K562 (cell line): ENCODE data around the gene KIF19. TPM values are rescaled to one million over a fixed set of nuclear protein-coding genes. Genes with fewer than 3 reads are reported as not detected.
A peak's percentile ranks its signal among the peaks of the same experiment; 100 is the strongest.

ENCODE experiments used
- ADNP ChIP-seq: fragments of 200-800 bp; sonication (Bioruptor generic); IDR thresholded peaks from 2 replicates; pipeline ENCODE4 v1.6.1; 2016; ENCODE audit warnings: missing genetic modification characterization, missing compliant biosample characterization
- ARID1B ChIP-seq: fragments of 450-650 bp; IDR thresholded peaks from 2 replicates; pipeline ENCODE4 v1.6.1; 2016; ENCODE audit warnings: antibody characterized with exemption, mild to moderate bottlenecking, inconsistent platforms
- BRD4 ChIP-seq: fragments of 200-600 bp; sonication (generic); IDR thresholded peaks from 2 replicates; pipeline ENCODE4 v1.6.1; 2017; ENCODE audit warnings: inconsistent platforms
- CXXC5 ChIP-seq: fragments of 250-450 bp; sonication (Bioruptor Pico); IDR thresholded peaks from 2 replicates; pipeline ENCODE4 v1.8.0; 2022; ENCODE audit warnings: inconsistent platforms, mild to moderate bottlenecking, moderate library complexity
- DLX4 ChIP-seq: fragments of 250-450 bp; sonication (Bioruptor Pico); IDR thresholded peaks from 2 replicates; pipeline ENCODE4 v1.6.1; 2021; ENCODE audit warnings: mild to moderate bottlenecking
- GTF2A2 ChIP-seq: IDR thresholded peaks from 2 replicates; pipeline ENCODE4 v1.6.1; 2016; ENCODE audit warnings: mild to moderate bottlenecking, missing genetic modification characterization, missing compliant biosample characterization
- HEY1 ChIP-seq: fragments of 250-450 bp; sonication (Bioruptor Pico); IDR thresholded peaks from 2 replicates; pipeline ENCODE4 v1.5.0; 2020; ENCODE audit warnings: mild to moderate bottlenecking, moderate library complexity, borderline replicate concordance
- HIVEP1 ChIP-seq: fragments of 250-450 bp; sonication (Bioruptor Pico); IDR thresholded peaks from 2 replicates; pipeline ENCODE4 v1.4.0; 2020; ENCODE audit warnings: mild to moderate bottlenecking
- JUND ChIP-seq, 2 experiments: IDR thresholded peaks; 2 replicates in 1 of 2; 3 replicates in 1 of 2; pipeline ENCODE4 v1.6.1; 2011; ENCODE audit warnings: borderline replicate concordance in 2 of 2, low read depth in 2 of 2, low read length in 2 of 2, improper control_type of control experiment in 1 of 2, missing biosample characterization in 1 of 2, missing genetic modification characterization in 1 of 2, missing genetic modification reagents in 1 of 2
- NCOA1 ChIP-seq: fragments of 450-650 bp; IDR thresholded peaks from 2 replicates; pipeline ENCODE4 v1.6.1; 2016; ENCODE audit warnings: low read depth
- NFIC ChIP-seq: fragments of 450-650 bp; IDR thresholded peaks from 2 replicates; pipeline ENCODE4 v1.6.1; 2017; ENCODE audit warnings: mild to moderate bottlenecking, inconsistent platforms
- PHTF2 ChIP-seq: fragments of 250-450 bp; sonication (Bioruptor Pico); IDR thresholded peaks from 2 replicates; pipeline ENCODE4 v1.5.0; 2021; ENCODE audit warnings: mild to moderate bottlenecking
- SMARCC2 ChIP-seq: fragments of 450-650 bp; IDR thresholded peaks from 2 replicates; pipeline ENCODE4 v1.6.1; 2017; ENCODE audit warnings: antibody characterized with exemption, moderate library complexity, mild to moderate bottlenecking, low read depth
- SP1 ChIP-seq: sonication (generic); formaldehyde crosslinking; IDR thresholded peaks from 2 replicates; pipeline ENCODE4 v1.8.1; 2022; ENCODE audit warnings: mild to moderate bottlenecking, missing genetic modification reagents
- TAF15 ChIP-seq: fragments of 200-400 bp; formaldehyde crosslinking; IDR thresholded peaks from 2 replicates; pipeline ENCODE4 v1.6.1; 2017; ENCODE audit warnings: mild to moderate bottlenecking, low read depth, low read length, moderate library complexity
- TAL1 ChIP-seq: fragments of 450-650 bp; IDR thresholded peaks from 2 replicates; pipeline ENCODE4 v1.6.1; 2016; ENCODE audit warnings: mild to moderate bottlenecking
- TSC22D4 ChIP-seq: fragments of 450-650 bp; IDR thresholded peaks from 2 replicates; pipeline ENCODE4 v1.6.1; 2016; ENCODE audit warnings: missing genetic modification characterization, missing biosample characterization, control low read depth
- ZNF143 ChIP-seq: sonication (generic); formaldehyde crosslinking; IDR thresholded peaks from 2 replicates; pipeline ENCODE4 v1.9.0; 2022; ENCODE audit warnings: mild to moderate bottlenecking, missing genetic modification reagents
- ZNF165 ChIP-seq: fragments of 250-450 bp; sonication (Bioruptor Pico); IDR thresholded peaks from 2 replicates; pipeline ENCODE4 v1.4.0; 2020; ENCODE audit warnings: borderline replicate concordance
- ZNF584 ChIP-seq: fragments of 200-800 bp; sonication (Bioruptor generic); IDR thresholded peaks from 2 replicates; pipeline ENCODE4 v1.6.1; 2016; ENCODE audit warnings: low read depth, mild to moderate bottlenecking, missing genetic modification characterization, missing compliant biosample characterization
- ZNF766 ChIP-seq: fragments of 200-800 bp; sonication (Bioruptor generic); conservative IDR thresholded peaks from 2 replicates; pipeline ENCODE4 v1.6.1; 2016; ENCODE audit warnings: missing genetic modification characterization, missing compliant biosample characterization
- polyA plus RNA-seq, 8 experiments: library from polyadenylated mRNA; depleted of rRNA in 4 of 8; stranded (reverse) in 5 of 8; unstranded in 3 of 8; fragments of >200 nt; fragmentation: Nextera tagmentation in 2 of 8; fragmentation: Illumina TruSeq in 1 of 8; extraction: Ambion mirVana in 2 of 8; extraction: Trizol in 1 of 8; gene quantifications; 2 replicates each; pipeline versions ENCODE4 v1.2.1 to v1.2.3, GENCODE V29; 2011 to 2014; ENCODE audit warnings: inconsistent platforms in 1 of 8, missing spikeins in 1 of 8
- total RNA-seq, 7 experiments: library from RNA; depleted of rRNA in 6 of 7; stranded (reverse); fragments of >200 nt in 6 of 7; fragmentation: Illumina TruSeq in 2 of 7; extraction: Trizol in 2 of 7; gene quantifications; 2 replicates each; pipeline versions ENCODE4 v1.2.1 to v1.2.3, GENCODE V29; 2011 to 2021; ENCODE audit warnings: low replicate concordance in 1 of 7
- TF ChIP-seq, protein P1 (sequence below): fragments of 250-450 bp; sonication (Bioruptor Pico); IDR thresholded peaks from 2 replicates; pipeline ENCODE4 v1.8.0; 2021; ENCODE audit warnings: moderate library complexity, mild to moderate bottlenecking, inconsistent platforms
- TF ChIP-seq, protein P2 (sequence below): sonication (generic); formaldehyde crosslinking; IDR thresholded peaks from 2 replicates; pipeline ENCODE4 v1.8.0; 2022; ENCODE audit warnings: missing genetic modification reagents, mild to moderate bottlenecking, moderate library complexity, borderline replicate concordance
- TF ChIP-seq, protein P3 (sequence below): fragments of 250-450 bp; sonication (Bioruptor Pico); IDR thresholded peaks from 2 replicates; pipeline ENCODE4 v1.4.0; 2020

The KIF19 gene
- total and polyA plus RNA-seq, 9 of the 15 experiments (the other 6 are each of a cell fraction or from before 2014, with no cell fraction given) = 0.10 TPM; not detected in 8

DNA sequence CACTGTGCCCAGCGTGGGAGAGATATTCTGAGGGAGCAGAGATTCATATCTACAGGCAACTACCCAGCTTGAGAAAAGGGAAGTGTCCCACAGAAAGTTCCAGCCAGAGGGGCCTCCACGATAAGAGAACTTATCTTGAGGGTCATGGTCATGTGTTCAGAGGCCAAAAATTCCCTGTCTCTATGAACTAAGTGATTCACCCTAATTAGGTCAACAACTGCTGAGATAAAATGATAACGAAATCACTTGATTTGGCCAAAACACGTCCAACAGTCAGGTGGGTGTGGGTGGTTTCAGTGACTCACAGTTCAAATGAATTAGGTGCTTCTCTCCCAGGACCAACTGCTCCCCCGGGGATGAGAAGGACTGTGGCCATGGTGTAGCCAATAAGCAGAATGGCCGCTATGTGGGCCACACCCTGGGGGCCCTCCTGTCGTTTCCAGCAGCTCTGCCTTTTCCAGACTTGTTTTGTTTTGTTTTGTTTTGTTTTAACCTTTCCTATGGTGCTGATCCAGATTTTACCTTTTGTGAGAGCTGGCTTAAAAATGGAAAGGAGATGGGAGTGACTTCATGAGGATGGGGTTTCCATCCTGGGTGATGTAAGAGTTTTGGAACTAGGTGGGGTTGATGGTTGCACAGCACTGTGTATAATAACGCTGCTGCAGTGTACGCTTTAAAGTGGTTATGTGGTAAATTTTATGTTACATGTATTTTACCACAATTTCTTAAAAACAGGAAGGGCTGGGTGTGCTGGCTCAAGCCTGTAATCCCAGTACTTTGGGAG, 43.2 kb upstream of the KIF19 start (continued):
- TF ChIP-seq, protein P1, sequence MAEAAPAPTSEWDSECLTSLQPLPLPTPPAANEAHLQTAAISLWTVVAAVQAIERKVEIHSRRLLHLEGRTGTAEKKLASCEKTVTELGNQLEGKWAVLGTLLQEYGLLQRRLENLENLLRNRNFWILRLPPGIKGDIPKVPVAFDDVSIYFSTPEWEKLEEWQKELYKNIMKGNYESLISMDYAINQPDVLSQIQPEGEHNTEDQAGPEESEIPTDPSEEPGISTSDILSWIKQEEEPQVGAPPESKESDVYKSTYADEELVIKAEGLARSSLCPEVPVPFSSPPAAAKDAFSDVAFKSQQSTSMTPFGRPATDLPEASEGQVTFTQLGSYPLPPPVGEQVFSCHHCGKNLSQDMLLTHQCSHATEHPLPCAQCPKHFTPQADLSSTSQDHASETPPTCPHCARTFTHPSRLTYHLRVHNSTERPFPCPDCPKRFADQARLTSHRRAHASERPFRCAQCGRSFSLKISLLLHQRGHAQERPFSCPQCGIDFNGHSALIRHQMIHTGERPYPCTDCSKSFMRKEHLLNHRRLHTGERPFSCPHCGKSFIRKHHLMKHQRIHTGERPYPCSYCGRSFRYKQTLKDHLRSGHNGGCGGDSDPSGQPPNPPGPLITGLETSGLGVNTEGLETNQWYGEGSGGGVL (CRISPR knock-in tag) = no peak
- TF ChIP-seq, protein P2, sequence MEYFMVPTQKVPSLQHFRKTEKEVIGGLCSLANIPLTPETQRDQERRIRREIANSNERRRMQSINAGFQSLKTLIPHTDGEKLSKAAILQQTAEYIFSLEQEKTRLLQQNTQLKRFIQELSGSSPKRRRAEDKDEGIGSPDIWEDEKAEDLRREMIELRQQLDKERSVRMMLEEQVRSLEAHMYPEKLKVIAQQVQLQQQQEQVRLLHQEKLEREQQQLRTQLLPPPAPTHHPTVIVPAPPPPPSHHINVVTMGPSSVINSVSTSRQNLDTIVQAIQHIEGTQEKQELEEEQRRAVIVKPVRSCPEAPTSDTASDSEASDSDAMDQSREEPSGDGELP (CRISPR knock-in tag) = peak; percentile 43; the same call in 1 of the 2 replicates
- TF ChIP-seq, protein P3, sequence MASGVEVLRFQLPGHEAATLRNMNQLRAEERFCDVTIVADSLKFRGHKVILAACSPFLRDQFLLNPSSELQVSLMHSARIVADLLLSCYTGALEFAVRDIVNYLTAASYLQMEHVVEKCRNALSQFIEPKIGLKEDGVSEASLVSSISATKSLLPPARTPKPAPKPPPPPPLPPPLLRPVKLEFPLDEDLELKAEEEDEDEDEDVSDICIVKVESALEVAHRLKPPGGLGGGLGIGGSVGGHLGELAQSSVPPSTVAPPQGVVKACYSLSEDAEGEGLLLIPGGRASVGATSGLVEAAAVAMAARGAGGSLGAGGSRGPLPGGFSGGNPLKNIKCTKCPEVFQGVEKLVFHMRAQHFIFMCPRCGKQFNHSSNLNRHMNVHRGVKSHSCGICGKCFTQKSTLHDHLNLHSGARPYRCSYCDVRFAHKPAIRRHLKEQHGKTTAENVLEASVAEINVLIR (CRISPR knock-in tag) = no peak
- peak; percentile 80; the same call in 1 of the 2 replicates for TF ChIP-seq HEY1 (CRISPR knock-in tag)
- no peak for TF ChIP-seq ZNF143 (CRISPR knock-in tag)
- TF ChIP-seq BRD4 = no peak
- TF ChIP-seq TAL1 = peak; percentile 69
- peak; percentile 39; the same call in 1 of the 2 replicates for TF ChIP-seq ZNF584
- TF ChIP-seq JUND (IDR thresholded peaks at IDR 0.05; ENCODE audit: borderline replicate concordance, low read depth, low read length) = peak; percentile 86; the same call in 1 of the 2 replicates
- TF ChIP-seq JUND (tag; IDR thresholded peaks at IDR 0.05; ENCODE audit: borderline replicate concordance, low read depth, low read length) = peak; percentile 90; the same call in 2 of the 3 replicates
- peak; percentile 87 for TF ChIP-seq ADNP
- TF ChIP-seq ZNF766 (CRISPR knock-in tag) = peak; percentile 91; the same call in 1 of the 2 replicates
- TF ChIP-seq ZNF165 (CRISPR knock-in tag) = peak; percentile 41; the same call in 1 of the 2 replicates
- no peak for TF ChIP-seq HIVEP1 (CRISPR knock-in tag)
- no peak for TF ChIP-seq TSC22D4 (tag)
- TF ChIP-seq CXXC5 (CRISPR knock-in tag) = 0 out of 2 replicates have a peak, but pooled peaks have one; percentile 27
- 0 out of 2 replicates have a peak, but pooled peaks have one; percentile 62 for TF ChIP-seq PHTF2 (CRISPR knock-in tag)
- peak; percentile 38; the same call in 1 of the 2 replicates for TF ChIP-seq NFIC
- no peak; the same call in 1 of the 2 replicates for TF ChIP-seq NCOA1
- TF ChIP-seq ARID1B = peak; percentile 92
- TF ChIP-seq TAF15 = no peak
- no peak for TF ChIP-seq GTF2A2 (tag)
- TF ChIP-seq SP1 (CRISPR knock-in tag) = peak; percentile 64
- TF ChIP-seq DLX4 = no peak
- peak; percentile 81; the same call in 1 of the 2 replicates for TF ChIP-seq SMARCC2
